GM23338 (cell line): Measurements from ENCODE around the gene ZC3H12C. TPM values are rescaled to one million over a fixed set of nuclear protein-coding genes. Genes with fewer than 3 reads are reported as not detected.

Source experiments
- ATAC-seq: fragments of 200-7000 bp; cut with Tn5 transposase; 3 replicates; pipeline ENCODE4 v1.9.1; 2020
- DNase-seq: peaks from one replicate; pipeline ENCODE4 v3.0.0-alpha.2; 2015; ENCODE audit warnings: low spot score
- H2AFZ ChIP-seq: fragments of 200-600 bp; sonication (generic); 2 replicates; pipeline ENCODE4 v1.8.0; 2016; ENCODE audit warnings: antibody characterized with exemption, mild to moderate bottlenecking, moderate library complexity
- H3F3A ChIP-seq: fragments of 200-600 bp; sonication (generic); replicated peaks from 2 replicates; pipeline ENCODE4 v1.8.0; 2017; ENCODE audit warnings: antibody characterized with exemption, mixed run types, low read depth
- H3K27ac ChIP-seq: fragments of 200-600 bp; sonication (generic); 2 replicates; pipeline ENCODE4 v1.6.1; 2016; ENCODE audit warnings: low read depth
- H3K27me3 ChIP-seq: fragments of 200-600 bp; sonication (generic); 2 replicates; pipeline ENCODE4 v1.8.0; 2016; ENCODE audit warnings: mild to moderate bottlenecking, mixed run types, moderate library complexity; ENCODE audit not compliant: insufficient read depth
- H3K36me3 ChIP-seq: fragments of 200-600 bp; sonication (generic); 2 replicates; pipeline ENCODE4 v1.8.0; 2016; ENCODE audit warnings: mild to moderate bottlenecking; ENCODE audit not compliant: insufficient read depth
- H3K4me1 ChIP-seq: fragments of 200-600 bp; sonication (generic); 2 replicates; pipeline ENCODE4 v1.8.0; 2016; ENCODE audit warnings: mild to moderate bottlenecking, moderate library complexity; ENCODE audit not compliant: insufficient read depth
- H3K4me2 ChIP-seq: fragments of 200-600 bp; sonication (generic); 2 replicates; pipeline ENCODE4 v1.7.1; 2017; ENCODE audit warnings: mixed run types
- H3K4me3 ChIP-seq: fragments of 200-600 bp; sonication (generic); 2 replicates; pipeline ENCODE4 v1.6.1; 2016; ENCODE audit warnings: mixed run types
- H3K79me2 ChIP-seq: fragments of 200-600 bp; sonication (generic); replicated peaks from 2 replicates; pipeline ENCODE4 v1.8.0; 2017; ENCODE audit warnings: mild to moderate bottlenecking; ENCODE audit not compliant: insufficient read depth
- H3K9me2 ChIP-seq: fragments of 200-600 bp; sonication (generic); 2 replicates; pipeline ENCODE4 v1.8.0; 2017; ENCODE audit not compliant: insufficient read depth
- H4K20me1 ChIP-seq: fragments of 200-600 bp; sonication (generic); replicated peaks from 2 replicates; pipeline ENCODE4 v1.8.0; 2017; ENCODE audit warnings: mild to moderate bottlenecking; ENCODE audit not compliant: insufficient read depth
- H3K27ac Mint-ChIP-seq: 2 replicates; pipeline ENCODE4 v1.8.0; 2020; ENCODE audit warnings: inconsistent platforms, mild to moderate bottlenecking, moderate library complexity, mixed read lengths
- H3K27me3 Mint-ChIP-seq: 3 replicates; pipeline ENCODE4 v1.8.0; 2022; ENCODE audit warnings: low read depth, mild to moderate bottlenecking, moderate library complexity, mixed read lengths, inconsistent platforms; ENCODE audit not compliant: insufficient read depth, poor library complexity
- H3K36me3 Mint-ChIP-seq: 3 replicates; pipeline ENCODE4 v1.8.0; 2021; ENCODE audit warnings: low read depth, mild to moderate bottlenecking, inconsistent platforms, moderate library complexity, mixed read lengths
- H3K4me1 Mint-ChIP-seq: 3 replicates; pipeline ENCODE4 v1.8.0; 2020; ENCODE audit warnings: mild to moderate bottlenecking, inconsistent platforms, mixed read lengths
- H3K4me3 Mint-ChIP-seq: 3 replicates; pipeline ENCODE4 v1.8.0; 2021; ENCODE audit warnings: moderate library complexity, mild to moderate bottlenecking, inconsistent platforms, mixed read lengths
- H3K9me3 Mint-ChIP-seq: 3 replicates; pipeline ENCODE4 v1.8.0; 2020; ENCODE audit warnings: moderate library complexity, mild to moderate bottlenecking, inconsistent platforms, mixed read lengths
- CREB1 ChIP-seq: fragments of 250-450 bp; sonication (Bioruptor Pico); IDR thresholded peaks from 2 replicates; pipeline ENCODE4 v1.5.0; 2020; ENCODE audit warnings: low read depth, mild to moderate bottlenecking, moderate library complexity
- CTCF ChIP-seq, 2 experiments: fragments of 200-600 bp in 1 of 2; sonication (generic) in 1 of 2; conservative IDR thresholded peaks; 2 replicates each; pipeline versions ENCODE4 v1.5.1 to v1.6.1; 2016 to 2017; ENCODE audit warnings: antibody characterized with exemption in 2 of 2, low read depth in 2 of 2, mild to moderate bottlenecking in 2 of 2, moderate library complexity in 1 of 2
- ETS1 ChIP-seq: IDR thresholded peaks from 2 replicates; pipeline ENCODE4 v1.6.1; 2016; ENCODE audit warnings: antibody characterized with exemption
- EZH2 ChIP-seq: fragments of 200-600 bp; sonication (generic); IDR thresholded peaks from one replicate; pipeline ENCODE4 v1.8.0; 2017; ENCODE audit warnings: antibody characterized with exemption, mild to moderate bottlenecking, low read depth; ENCODE audit not compliant: unreplicated experiment
- JUNB ChIP-seq: IDR thresholded peaks from one replicate; pipeline ENCODE4 v1.6.1; 2016; ENCODE audit warnings: antibody characterized with exemption; ENCODE audit not compliant: unreplicated experiment
- POLR2AphosphoS5 ChIP-seq: IDR thresholded peaks from 2 replicates; pipeline ENCODE4 v1.6.1; 2016; ENCODE audit warnings: antibody characterized with exemption, low read depth
- REST ChIP-seq: IDR thresholded peaks from one replicate; pipeline ENCODE4 v1.6.1; 2018; ENCODE audit warnings: antibody characterized with exemption; ENCODE audit not compliant: unreplicated experiment
- STAT1 ChIP-seq: IDR thresholded peaks from one replicate; pipeline ENCODE4 v1.6.1; 2016; ENCODE audit warnings: antibody characterized with exemption; ENCODE audit not compliant: unreplicated experiment
- ZNF462 ChIP-seq: fragments of 250-450 bp; sonication (Bioruptor Pico); IDR thresholded peaks from 2 replicates; pipeline ENCODE4 v1.5.0; 2020; ENCODE audit warnings: mild to moderate bottlenecking, moderate library complexity
- polyA plus RNA-seq: library from polyadenylated mRNA; unstranded; fragments of >200 nt; fragmentation: Nextera tagmentation; extraction: Ambion mirVana; gene quantifications from 2 replicates; pipeline ENCODE4 v1.2.1, GENCODE V29; 2016
- total RNA-seq: library from RNA; depleted of rRNA; stranded (reverse); fragments of >200 nt; shearing (Covaris generic); gene quantifications from 2 replicates; pipeline ENCODE4 v1.2.3, GENCODE V29; 2014

ZC3H12C gene
- total and polyA plus RNA-seq, 2 experiments from 2014 or later: 0.55 to 2.4 TPM

- peaks cover 41% of the 10 kb centered on the region for H3K4me1 Mint-ChIP-seq
- no peaks in the 10 kb centered on the region for H3K27me3 Mint-ChIP-seq
- peaks cover 45% of the 10 kb centered on the region for H3K4me1 ChIP-seq
- H3K9me2 ChIP-seq: no peaks in the 10 kb centered on the region
- peak; percentile 3 for DNase-seq
- no peak overlapping the region for H3K4me3 ChIP-seq
- no peak overlapping the region for H3K27ac Mint-ChIP-seq
- H4K20me1 ChIP-seq: no peaks in the 10 kb centered on the region; the same call in 1 of the 2 replicates
- no peak for ATAC-seq
- no peak overlapping the region for H2AFZ ChIP-seq
- H3K36me3 ChIP-seq: no peaks in the 10 kb centered on the region
- H3K9me3 Mint-ChIP-seq: no peaks in the 10 kb centered on the region
- no peaks in the 10 kb centered on the region for H3K36me3 Mint-ChIP-seq
- H3F3A ChIP-seq: no peaks in the 10 kb centered on the region
- TF ChIP-seq STAT1 (no peak), CTCF (conservative IDR thresholded peaks at IDR 0.05; ENCODE audit: low read depth in 2 of 2) (no peak), REST (no peak), EZH2 (no peak), JUNB (no peak), ZNF462 (CRISPR knock-in tag) (no peak), ETS1 (no peak), POLR2AphosphoS5 (no peak), CREB1 (no peak)
- no peaks in the 10 kb centered on the region for H3K79me2 ChIP-seq
- no peaks in the 10 kb centered on the region for H3K27me3 ChIP-seq
- H3K4me3 Mint-ChIP-seq: no peak overlapping the region
- no peak overlapping the region; the same call in 1 of the 2 replicates for H3K4me2 ChIP-seq
- H3K27ac ChIP-seq: no peak overlapping the region
Observed at GRCh38 chr11:110131386-110132123, 38.4 kb downstream of the ZC3H12C start.
